ENCODE results near the gene HLA-DQB1. TPM values are rescaled to one million over a fixed set of nuclear protein-coding genes. Genes with fewer than 3 reads are reported as not detected.

The HLA-DQB1 gene
- total and polyA plus RNA-seq, 2 of the 8 experiments (the other 6 are each of a cell fraction or from before 2014, with no cell fraction given): 1.2 to 5.2 TPM

DNA sequence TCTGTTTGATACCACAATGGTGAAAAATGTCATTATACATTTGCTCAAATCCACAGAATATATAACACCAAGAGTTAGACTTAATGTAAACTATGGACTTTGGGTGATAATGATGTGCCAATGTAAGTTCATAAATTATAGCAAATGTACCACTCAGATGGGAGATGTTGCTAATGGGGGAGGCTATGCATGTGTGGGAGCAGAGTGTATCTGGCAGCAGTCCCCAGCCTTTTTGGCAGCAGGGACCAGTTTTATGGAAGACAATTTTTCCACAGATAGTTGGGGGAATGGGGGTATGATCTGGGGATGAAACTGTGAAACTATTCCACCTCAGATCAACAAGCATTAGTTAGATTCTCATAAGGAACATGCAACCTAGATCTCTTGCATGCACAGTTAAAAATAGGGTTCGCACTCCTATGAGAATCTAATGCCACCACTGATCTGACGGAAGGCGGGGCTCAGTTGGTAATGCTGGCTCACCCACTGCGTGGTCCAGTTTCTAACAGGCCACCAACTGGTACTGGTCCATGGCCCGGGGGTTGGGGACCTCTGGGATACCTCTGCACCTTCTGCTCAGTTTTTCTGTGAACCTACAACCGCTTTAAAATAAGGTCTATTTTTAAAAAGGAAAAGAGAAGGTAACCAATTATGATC is 21.3 kb downstream of the HLA-DQB1 start (continued):
- TF ChIP-seq GTF2F1 (IDR thresholded peaks at IDR 0.05; ENCODE audit: borderline replicate concordance, low read depth, low read length): no peak

All from H1 (cell line).